GM18499 (cell line): ENCODE results near the gene ASPRV1.

Experiments
- ATAC-seq: cut with Tn5 transposase; IDR thresholded peaks from one replicate; pipeline ENCODE4 v1.9.1; 2021; ENCODE audit warnings: moderate number of reproducible peaks; ENCODE audit not compliant: insufficient read depth, unreplicated experiment

Gene ASPRV1

DNA sequence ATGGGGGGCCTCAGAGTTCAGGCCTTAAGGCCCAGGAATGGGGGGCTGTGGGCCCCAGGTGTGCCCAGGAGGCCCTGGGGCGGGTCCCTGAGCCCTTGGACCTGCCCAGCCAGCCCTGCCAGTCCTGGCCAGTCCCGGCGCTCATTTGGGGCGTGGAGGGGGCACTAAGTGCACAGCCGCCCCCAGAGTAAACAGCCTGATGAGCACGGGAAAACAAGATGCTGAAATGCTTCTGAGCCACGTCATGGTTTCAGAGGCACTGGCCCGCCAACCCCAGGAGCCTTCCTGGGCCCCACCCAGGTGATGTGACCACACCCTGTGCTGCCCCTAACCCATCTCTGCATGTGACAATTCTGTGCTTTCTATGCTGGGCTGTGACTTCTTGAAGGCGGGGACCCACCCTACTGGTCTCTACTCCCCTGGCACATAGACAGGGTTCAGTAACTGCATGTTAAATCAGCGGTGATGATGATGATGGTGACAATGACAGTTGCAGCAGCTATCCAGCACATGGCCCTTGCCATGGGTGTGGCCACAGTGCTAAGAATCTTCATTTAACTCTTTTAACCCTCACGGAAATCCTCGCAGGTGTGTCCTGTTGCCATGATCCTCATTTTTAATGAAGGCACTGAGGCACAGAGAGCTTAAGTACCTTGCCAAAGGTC is 28.1 kb upstream of the ASPRV1 start:
- no peak for ATAC-seq

DNA sequence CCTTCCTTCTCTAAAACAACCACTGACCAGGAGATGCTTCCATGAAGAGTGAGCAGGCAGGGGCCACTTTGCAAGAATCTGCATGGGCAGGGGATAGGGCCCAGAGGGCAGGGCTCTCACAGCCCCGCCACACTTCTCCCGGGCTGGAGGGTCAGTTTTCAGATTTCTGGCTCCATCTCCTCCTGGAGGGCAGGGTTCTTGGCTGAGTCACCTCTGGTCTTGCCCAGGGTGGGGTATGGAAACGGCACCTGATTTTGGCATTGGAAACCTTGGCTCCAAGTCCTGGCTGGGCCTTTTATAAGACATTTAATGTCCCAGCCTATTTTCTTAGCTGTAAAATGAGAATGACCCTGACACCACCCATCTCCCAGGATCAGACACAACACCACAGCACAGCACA is 27.6 kb upstream of the ASPRV1 start:
- no peak for ATAC-seq

DNA sequence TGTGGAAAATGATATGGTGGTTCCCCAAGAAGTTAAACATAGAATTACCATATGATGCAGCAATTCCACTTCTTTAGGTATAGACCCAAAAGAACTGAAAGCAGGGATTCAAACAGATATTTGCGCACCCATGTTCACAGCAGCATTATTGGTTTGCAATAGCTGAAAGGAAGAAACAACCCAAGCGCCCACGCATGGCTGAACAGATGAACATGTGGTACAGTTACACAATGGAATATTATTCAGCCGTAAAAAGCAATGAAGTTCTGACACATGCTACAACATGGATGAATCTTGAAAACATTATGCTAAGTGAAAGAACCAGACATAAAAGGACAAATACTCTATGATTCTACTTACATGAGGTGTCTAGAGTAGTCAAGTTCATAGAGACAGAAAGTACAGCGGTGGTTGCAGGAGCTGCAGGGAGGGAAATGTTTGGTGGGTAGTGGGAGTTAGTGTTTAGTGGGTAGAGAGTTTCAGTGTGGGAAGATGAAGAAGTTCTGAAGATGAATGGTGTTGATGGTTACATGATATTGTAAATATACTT is 26.7 kb upstream of the ASPRV1 start:
- no peak for ATAC-seq

DNA sequence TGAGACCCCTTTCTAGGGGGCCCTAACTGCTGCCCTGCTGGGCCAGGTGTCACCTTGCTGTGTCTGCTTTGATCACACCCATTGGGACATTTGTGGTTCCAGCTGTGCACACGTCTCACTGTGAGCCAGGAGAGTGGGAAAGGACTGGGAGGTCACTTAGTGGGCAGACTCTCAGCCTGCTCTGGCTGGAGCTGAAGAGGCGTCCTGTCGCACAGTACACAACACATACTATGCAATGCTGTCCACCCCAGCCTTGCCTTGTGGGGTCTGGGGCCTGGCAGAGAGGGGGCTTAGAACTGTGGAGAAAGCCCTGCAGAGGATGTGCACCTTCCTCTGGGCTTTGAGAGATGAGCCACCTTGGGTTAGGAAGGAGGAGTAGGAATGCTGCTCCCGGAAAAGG is 25.3 kb upstream of the ASPRV1 start:
- no peak for ATAC-seq

DNA sequence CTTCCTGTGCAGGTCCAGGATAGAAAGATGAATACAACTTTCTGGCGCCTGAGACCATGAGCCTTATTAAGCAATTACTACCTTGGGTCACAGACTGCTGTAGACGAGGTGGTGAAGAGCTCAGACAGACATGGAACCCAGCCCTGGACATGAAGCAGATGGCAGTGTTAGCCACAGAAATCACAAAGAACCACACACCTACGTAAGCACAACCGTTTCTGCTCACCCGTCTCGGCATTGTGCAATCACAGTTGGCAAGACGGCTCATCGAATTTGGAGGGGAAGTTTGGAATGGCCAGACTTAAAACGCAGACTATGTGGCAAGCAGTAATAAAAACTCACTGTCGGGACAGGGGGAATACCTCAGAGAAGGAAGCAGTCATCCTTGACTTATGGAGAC is 24.3 kb upstream of the ASPRV1 start:
- ATAC-seq: no peak

DNA sequence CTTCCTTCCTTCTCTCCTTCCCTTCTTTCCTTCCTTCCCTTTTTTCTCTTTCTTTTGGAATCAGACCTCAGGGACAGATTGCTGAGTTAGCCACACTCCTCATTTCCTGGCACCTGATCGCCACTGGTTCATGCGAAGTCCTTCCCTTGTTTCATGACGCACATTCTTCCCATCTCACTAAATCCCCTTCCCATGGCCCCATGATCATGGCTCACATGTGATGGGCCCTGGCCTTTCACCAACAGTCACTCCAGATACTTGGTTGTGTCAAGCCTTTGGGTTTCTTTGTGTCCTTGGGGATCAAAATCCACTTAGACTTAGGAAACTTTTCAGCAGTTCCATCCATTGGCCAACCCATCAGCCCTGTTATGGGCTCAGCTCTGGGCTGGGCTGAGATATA is 23.8 kb upstream of the ASPRV1 start:
- ATAC-seq: no peak

DNA sequence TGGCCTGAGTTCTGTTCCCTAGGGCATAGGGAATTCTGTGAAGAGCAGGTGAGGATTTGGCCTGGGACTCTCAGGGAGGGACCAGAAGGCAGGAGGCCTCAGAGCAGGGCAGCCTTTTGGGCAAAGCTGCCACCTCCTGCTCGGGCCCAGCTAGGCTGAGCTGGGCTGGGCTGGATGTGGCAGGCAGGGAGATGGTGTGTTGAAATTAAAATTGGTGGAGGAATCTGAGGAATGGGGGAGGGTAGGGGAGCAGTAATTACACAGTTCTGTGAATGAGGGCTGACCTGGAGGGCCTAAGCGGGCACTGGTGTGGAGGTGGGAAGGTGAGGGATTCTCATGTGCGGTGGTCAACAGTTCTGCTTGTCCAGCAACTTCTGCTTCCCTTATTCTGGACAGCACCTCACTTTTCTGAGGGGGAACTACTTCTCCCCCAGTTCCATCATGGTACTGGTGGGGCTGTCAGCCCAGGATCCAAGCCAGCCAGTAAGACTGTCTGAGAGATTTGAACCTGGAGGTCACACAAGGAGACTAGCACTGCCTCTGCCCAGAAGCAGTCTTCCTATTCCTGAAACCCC is 22.0 kb upstream of the ASPRV1 start:
- no peak for ATAC-seq

DNA sequence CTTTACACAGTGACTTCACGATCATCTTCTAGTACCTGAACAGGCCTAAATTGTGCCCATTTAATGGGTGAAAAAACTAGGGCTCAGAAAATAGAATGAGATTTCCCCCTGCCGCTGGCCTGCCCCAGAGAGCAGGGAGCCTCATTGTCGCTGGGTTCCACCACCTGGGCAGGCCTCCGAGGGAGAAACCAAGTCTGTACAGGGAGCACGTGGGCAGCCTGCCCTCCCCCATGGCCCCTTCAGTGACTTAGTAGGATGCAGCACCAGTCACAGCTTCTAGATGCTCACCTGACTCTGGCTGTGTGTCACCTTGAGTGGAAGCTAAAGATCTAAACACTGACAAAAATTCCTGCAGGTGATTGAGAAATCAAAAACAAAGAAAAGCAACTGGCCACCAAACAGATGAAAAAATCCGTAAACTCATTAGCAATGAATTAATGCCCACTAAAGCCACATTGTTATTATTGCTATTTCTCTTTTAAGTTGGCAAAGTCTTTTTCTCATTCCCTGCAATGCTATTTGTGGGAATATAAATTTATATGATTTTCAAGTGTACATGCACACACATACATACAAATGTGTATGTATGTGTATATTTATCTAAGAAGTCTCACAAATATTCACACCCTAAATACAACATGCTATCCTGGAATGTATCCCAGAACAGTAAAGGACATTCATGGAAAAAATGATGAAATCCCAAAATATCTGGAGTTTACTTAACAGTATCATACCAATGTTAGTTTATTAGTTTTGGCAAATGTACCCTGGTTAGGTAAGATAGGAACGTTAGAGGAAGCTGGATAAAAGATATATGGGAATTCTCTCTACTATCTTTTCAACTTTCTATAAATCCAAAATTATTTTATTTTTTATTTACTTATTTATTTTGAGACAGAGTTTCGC is 18.7 kb upstream of the ASPRV1 start:
- no peak for ATAC-seq

DNA sequence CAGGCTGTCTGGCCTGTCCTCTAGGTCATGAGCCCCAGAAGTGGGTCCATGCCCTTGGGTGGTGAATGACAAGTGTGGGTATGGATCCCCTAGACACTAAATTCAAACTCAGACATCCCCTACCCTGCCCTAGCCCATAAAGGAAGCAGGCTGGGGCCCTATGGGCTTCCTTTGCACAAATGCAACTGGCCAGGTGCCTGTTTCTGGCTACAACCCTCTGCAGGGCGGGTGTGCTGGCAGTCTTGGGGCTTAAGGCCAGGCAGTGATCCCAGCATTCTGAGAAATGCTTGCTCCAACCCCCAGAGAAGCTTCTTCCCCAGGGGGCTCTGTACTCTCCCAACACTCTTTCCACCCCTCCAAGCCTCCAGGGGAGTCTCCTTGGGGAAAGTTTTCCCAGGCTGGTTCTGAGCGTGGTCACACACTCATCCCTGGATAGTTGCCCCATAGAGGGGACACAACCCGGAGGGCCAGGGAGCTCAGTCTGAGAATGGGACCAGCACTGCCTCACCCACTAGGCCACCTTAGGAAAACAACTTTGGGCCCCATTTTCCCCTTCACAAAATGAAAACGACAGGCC is 16.6 kb upstream of the ASPRV1 start:
- no peak for ATAC-seq

DNA sequence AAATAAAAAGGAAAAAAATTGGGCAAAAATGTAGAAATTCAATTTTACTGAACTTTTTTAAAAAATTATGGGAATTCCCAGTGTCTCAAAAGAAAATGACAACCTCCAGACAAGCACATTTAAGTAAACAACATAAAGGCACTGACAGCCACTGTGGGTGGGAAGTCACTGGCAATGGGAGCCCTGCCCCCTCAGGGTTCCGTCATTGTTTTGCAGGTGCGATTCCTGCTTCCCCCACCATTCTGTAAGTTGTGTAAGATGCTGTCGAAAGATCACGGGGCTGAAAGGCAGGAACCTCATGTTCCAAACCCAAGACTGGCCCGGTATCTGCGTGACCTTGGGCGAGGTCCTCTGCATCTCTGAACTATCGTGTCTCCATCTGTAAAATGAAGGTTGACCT is 15.8 kb upstream of the ASPRV1 start:
- no peak for ATAC-seq

DNA sequence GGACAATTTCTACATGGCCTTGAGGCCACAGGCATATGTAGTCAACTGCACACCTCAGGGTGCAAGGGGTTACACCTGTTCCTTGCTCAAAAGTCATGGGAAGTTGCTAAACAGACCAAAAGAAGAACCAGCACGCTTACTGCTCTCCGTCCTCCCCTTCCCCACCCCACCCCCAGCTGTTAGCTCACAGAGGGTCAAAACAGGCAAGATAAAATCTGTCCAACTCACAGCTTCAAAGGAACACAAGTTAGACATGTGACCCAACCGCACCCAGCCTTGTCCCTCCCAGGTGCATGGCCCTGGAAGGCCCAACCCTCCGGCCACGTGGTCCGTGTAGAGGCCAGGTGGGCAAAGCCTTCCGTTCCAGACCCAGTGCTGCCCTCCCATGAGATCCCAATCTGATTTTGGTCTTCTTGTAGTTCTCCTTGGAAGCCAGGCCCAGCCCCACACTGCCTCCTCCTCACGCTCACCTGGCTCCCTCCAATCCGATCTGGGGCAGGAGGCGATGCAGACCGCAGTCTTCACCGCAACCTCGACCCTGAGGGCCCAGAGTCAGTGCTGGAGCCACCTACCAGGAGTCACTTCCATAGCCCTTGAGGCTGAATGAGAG is 14.5 kb upstream of the ASPRV1 start:
- ATAC-seq: no peak

DNA sequence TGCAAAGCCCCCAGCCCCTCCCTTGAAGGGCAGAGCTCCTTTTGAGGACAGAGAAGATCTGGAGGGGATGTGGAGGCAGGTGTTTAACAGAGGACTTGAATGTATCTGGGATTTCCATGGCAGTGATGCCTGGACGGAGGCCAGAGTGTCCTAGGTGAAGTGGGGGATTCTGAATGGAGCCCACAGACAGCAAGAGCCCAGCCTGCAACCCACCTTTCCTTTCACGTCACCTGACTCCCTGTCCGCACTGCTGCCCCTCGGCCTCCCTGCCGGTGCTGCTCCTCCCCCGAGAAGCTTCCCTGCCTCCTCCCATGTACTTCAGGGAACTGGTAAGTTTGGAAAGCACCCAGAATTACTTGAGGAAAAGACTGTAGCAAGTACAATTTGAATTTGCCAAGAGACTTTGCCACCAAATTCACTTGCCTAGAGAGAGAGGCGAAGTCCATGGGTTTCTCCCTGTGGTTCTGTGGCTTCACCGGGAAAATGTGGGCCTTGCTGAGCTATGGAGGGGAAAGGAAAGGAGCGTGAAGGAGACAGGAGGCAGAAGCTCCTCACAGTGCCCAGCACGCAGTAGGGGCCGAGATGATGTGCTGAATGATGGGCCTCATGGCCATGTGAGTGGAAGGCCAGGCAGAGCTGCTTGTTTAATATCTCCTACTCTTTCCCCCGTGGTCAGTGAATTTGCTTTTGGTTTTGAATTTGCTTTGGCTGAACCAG is 13.9 kb upstream of the ASPRV1 start:
- no peak for ATAC-seq

DNA sequence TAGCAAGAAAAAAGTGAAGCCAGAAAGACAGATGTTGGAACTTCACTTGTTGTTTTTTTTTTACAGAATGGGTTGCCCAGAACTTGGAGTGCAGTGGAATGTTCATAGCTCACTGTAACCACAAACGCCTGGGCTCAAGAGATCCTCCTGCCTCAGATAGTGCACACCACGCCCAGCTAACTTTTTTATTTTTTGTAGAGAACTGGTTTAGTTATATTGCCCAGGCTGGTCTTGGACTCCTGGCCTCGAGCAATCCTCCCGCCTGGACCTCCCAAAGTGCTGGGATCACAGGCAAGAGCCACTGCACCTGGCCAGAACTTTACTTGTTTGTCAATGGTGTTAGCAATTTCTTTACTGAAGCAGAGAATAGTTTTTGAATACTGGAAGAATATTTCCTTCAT is 11.9 kb upstream of the ASPRV1 start:
- ATAC-seq: no peak

DNA sequence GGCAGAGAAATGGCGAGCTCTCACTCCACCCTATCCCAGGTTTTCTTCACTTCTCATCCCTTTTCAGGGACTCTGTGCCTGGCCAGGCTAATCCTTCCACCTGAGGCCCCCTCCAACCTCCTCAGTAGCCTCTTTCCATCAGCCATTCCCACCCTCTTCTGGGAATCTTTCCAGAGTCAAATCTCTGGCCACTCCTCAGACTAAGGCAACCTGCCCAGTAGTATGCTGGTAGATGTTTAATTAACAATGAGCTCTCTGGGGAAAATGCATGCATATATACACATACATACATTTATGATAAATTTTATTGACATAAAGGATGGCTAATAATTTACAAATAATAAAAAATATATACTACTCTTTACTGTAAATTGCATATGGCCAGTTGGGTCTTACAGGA is 11.4 kb upstream of the ASPRV1 start:
- ATAC-seq: no peak

DNA sequence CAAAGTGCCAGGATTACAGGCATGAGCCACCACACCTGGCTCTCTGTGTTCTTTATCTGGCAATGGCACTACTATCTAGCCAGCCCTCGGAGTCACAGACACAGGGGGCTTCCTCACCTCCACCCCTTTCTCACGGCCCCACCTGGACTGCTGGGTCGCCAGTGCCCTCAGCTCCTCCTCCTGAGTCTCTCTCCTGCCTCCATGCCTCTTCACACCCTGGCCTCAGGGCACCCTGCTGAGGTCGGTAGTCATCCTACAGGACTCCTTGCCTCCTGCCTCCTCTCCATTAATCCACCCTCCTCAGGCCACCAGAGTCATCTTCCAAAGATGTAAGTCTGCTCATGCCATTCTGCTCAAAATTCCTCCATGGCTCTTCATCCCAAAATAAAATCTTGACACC is 8.6 kb upstream of the ASPRV1 start:
- ATAC-seq: no peak

DNA sequence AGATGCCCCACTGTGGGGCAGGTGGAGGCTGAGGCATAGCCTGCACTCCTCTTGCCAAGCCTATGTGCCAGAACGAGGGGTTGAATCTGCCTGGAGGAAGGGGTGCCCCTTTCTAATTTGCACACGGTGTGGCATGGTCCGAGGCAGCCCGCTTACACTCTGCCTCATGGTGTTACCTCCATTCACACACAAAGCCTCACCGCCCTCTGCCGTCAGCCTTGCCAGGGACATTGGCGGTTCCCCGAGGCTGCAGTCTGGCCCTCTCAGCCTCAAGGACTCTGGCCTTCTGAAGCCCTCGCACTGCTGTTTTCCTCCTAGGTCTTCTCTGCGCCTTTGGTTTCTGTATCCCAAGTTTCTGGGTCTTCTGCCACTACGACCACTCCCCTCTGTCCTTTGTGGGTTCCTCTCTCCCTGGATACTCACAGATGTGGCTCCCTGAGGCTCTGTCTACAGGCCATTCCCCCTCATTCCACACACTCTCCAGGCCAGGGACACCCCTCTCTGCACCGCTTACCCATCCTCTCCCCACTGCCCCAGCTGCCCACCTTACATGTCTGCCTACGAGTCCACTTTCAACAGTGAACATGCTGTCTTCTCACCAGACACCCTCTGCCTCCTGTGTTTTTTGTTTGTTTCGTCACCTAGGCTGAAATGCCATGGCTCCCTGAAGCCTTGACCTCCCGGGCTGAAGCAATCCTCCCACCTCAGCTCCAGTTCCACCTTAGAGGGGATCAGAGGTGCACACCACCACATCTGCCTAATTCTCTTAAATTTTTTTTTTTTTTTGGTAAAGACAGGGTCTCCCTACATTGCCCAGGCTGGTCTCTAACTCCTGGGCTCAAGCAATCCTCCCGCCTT is 7.9 kb upstream of the ASPRV1 start:
- ATAC-seq: no peak

DNA sequence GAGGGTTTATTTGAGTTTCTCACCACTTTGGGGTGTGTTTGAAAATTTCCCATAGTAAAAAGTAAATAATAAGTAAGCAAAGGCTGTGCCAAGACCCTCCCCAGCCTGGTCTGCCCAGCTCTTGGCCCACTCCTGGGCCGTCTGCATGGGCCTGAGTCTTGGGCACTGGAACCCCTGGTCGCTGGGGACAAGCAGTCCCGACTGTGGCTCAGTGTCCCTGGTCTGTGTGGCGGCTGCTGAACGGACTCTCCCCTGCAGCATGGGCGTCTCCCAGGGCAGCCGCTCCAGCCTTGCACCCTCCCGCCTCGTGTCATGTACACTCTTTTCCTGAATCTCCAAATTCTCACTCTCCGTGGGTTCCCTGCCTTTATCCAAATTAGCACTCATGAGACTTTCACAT is 7.2 kb upstream of the ASPRV1 start:
- ATAC-seq: no peak

DNA sequence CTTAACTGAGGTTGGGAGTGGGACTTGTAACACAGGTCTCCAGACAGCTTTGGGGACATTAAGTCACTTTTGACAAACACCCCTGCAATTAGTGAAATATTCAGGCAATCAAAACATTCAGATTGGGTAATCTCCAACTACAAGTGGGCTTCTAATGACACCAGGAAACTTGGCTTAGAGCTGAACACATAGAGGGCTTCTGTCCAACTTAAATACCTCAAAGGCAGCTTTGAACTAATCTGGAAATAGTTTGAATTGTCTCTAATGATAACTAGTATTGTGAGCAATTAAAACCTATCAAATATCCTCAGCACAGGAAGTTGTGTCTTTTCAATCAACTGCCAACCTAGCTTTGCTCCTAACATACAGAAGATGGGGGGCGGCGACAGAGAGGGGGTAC is 5.1 kb upstream of the ASPRV1 start:
- no peak for ATAC-seq
